GM20000 (cell line): ENCODE measurements around the gene PDILT.
"Not testable (repeated sequence)": the region's sequence is repeated elsewhere in the genome, so short reads cannot be mapped to it uniquely, and the experiment has no call there.

Source experiments
- DNase-seq: peaks from one replicate; pipeline ENCODE4 v3.0.0; 2012; ENCODE audit warnings: low spot score
- TF ChIP-seq, protein P1 (sequence below): IDR thresholded peaks from 2 replicates; pipeline ENCODE4 v1.5.1; 2012; ENCODE audit warnings: mild to moderate bottlenecking, control low read depth; ENCODE audit errors: extremely low read depth, missing control alignments

Gene PDILT, protein sequence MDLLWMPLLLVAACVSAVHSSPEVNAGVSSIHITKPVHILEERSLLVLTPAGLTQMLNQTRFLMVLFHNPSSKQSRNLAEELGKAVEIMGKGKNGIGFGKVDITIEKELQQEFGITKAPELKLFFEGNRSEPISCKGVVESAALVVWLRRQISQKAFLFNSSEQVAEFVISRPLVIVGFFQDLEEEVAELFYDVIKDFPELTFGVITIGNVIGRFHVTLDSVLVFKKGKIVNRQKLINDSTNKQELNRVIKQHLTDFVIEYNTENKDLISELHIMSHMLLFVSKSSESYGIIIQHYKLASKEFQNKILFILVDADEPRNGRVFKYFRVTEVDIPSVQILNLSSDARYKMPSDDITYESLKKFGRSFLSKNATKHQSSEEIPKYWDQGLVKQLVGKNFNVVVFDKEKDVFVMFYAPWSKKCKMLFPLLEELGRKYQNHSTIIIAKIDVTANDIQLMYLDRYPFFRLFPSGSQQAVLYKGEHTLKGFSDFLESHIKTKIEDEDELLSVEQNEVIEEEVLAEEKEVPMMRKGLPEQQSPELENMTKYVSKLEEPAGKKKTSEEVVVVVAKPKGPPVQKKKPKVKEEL

DNA sequence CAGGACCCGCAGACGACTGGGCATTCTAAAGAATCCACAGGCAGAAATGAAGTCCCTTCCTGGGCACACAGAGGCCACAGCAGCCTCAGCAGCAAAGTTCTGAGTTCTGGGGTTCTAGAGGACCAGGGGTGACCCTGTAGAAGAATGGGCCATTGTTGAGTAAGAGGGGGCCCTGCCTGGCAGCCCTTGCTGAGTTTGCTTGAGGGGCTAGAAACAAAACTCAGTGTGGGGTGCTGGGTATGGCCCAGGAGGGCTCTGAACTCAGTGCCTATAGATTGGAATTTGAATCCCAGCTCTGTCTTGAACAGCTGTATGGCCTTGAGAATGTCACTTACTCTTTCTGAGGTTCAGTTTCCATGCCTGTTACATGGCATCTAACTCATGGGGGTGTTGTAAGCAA, at the start of gene PDILT:
PDILT (minus strand) TSS at position 101 of the 400 bp plus-strand sequence. CDS start 5,437 bp downstream, outside the sequence.
- no peak for DNase-seq
- TF ChIP-seq, protein P1, sequence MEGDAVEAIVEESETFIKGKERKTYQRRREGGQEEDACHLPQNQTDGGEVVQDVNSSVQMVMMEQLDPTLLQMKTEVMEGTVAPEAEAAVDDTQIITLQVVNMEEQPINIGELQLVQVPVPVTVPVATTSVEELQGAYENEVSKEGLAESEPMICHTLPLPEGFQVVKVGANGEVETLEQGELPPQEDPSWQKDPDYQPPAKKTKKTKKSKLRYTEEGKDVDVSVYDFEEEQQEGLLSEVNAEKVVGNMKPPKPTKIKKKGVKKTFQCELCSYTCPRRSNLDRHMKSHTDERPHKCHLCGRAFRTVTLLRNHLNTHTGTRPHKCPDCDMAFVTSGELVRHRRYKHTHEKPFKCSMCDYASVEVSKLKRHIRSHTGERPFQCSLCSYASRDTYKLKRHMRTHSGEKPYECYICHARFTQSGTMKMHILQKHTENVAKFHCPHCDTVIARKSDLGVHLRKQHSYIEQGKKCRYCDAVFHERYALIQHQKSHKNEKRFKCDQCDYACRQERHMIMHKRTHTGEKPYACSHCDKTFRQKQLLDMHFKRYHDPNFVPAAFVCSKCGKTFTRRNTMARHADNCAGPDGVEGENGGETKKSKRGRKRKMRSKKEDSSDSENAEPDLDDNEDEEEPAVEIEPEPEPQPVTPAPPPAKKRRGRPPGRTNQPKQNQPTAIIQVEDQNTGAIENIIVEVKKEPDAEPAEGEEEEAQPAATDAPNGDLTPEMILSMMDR, result no peak

DNA sequence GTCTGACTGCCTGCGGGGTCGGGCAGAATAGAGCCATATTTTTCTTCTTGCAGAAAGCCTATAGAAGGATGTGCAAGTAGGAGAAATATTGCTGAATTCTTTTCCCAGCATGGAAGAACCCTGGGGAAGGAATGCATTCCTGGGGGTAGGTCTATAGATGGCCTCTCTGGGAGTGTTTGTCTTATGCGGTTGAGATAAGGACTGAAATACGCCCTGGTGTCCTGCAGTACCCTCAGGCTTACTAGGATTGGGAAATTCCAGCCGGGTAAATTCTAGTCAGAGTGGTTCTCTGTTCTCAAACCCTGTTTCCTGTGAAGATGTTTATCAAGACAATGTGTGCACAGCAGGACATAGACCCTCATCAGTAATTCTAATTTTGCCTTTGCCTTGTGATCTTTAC, 49.1 kb upstream of the PDILT start:
- DNase-seq, result not testable (repeated sequence)

DNA sequence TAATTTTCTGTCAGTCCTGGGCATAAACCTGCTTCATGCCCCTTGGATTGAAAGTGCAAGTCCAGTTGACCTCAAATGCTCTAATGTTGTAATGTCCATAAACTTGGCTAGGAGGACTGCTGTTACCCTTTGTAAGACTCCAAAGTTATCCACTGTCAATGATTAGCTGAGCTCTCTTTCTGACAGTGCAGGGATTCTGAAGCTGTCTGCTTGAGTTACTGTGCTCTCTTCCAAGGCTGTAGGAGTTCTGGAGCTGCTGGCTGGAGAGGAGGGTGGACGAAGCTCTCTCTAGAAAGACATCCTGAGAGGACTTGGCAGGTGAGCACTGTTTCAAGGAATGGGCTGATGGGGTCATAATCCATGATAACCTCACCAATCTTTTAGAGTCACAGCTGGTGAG, 46.8 kb upstream of the PDILT start, which contains the start of gene ACSM2A:
ACSM2A (plus strand) TSS at position 158 of the 400 bp plus-strand sequence. CDS start 8,594 bp downstream, outside the sequence.
- DNase-seq, result not testable (repeated sequence)

DNA sequence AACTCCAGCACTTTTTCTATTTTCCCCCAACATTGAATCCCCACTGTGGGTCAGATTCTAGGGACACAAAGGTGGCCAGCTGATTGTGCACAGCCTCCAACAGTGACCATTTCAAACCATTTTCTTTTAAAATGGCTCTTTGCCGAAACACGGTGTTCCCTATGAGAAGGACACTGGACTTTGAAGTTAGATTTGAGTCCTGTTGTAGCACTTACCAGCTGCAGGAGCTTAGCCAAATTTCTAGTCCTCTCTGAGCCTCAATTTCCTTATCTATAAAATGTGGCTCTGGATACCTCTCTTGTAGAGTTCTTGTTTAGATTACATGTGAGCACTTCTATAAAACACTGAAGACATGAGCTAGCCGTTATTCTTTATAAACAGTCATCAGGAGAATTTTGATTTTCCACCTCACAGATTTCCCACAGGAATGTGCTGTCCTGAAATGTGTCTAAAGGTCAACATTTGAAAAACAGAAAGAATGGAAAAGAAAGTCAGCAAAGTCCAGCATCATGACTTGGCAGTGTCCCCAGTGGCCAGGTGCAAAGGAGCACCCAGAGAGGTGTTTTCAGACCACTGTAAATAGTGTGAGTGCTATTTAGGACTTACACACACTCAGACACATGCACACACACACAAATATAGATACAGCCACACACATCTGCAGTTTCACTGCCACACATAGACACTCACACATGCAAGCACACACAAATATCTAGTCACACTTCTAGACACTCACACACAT, 42.3 kb upstream of the PDILT start:
- DNase-seq, result not testable (repeated sequence)

DNA sequence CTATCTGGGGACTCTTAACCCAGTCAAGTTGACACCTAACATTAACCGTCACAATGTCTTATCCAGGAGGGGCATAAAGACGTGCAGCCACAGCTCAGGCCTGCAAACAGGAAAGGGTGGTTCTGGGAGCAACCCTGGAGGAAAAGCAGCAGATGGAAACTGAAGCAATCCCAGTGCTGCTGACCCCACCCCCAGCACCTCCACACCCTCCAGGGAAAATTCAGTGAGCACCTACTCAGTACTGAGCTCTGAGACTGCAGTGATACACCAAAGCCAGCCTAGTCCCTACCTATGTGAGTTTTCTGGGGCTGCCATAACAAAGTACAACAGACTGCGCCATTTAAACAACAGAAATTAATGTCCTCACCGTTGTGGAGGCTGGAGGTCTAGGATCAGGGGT, 37.3 kb upstream of the PDILT start:
- DNase-seq, result not testable (repeated sequence)

DNA sequence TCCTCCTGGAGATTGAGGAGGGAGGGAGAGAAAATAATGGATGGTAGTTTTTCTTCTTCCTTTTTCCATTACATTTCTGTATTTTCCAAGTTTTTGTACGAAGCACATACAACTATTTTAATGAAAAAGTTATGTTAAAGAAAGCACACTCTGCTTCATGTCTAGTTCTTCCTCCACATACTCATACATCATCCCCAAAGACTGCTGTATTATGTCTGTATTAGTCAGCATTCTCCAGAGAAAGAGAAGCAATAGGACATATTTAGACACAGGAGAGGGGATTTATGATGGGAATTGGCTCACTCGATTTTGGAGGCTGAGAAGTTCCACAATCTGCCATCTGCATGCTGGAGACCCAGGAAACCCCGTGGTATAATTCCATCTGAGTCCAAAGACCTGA, 36.7 kb upstream of the PDILT start:
- TF ChIP-seq, protein P1, result no peak
- DNase-seq, result no peak

DNA sequence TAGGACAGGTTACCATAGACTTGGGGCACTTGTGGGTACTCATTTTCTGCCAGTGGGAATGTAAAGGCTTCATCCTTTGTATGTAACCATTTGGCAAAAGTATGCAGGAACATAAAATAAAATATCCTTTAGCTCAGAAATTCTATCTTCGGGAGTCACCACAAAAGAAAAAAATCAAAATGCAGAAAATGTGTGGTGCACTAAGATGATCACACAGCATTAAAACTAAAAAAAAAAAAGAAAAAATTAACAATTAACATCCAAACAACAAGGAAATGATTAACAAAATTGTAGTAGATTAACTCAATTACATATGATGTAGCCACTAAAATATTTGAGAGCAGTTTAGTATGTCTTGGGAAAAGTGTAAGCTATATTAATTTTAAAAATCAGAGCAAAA, 36.2 kb upstream of the PDILT start:
- not testable (repeated sequence) for DNase-seq

DNA sequence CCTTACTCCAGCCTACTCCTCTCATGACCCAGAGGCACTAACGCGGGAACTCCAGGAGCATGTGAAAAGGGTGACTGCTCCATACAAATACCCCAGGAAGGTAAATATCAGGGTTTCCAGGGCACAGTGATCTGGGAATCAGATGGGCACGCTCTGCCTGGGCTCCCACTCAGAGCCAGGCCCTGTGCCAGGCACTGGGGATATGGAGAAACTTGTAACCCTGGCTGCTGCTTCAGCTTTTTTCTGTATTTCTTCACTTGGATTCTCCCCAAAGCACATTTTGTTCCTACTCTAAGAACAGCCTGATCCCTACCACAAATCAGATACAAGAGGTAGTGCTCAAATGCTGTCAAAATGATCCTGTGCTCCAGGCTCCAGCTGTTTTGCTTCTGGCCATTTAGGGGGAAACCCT, 35.3 kb upstream of the PDILT start:
- DNase-seq, result not testable (repeated sequence)

DNA sequence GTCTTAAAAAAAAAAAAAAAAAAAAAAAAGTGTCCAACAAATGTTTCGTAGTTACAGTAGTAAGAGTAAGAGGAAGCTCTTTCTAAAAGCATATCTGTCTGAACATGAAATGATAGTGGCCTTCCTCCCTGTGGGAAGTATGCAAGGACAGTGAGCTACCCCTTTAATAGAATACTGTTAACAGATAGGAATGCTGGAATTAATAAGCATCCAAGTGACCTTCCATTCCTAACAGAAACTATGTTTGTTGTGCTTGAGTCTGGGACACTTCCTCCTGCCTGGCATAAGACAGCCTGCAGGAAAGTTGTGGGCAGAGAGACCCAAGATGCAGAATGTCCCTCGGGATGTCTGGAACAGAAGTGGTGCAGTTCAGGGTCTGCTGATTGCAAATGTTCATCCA, 34.4 kb upstream of the PDILT start:
- not testable (repeated sequence) for DNase-seq

DNA sequence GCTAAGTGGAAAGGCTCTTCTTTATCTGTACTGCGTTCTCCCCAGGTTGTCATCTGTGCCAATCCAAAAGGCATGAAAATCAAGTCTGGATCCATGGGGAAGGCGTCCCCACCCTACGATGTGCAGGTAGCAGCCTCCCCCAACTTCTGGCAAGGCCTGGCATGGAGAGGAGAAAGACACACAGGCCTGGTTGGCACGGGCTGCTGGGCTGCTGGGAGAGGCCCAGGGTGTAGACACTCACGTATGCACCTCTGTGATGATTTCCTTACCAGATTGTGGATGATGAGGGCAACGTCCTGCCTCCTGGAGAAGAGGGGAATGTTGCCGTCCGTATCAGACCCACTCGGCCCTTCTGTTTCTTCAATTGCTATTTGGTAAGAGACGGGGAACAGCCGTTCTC, 26.4 kb upstream of the PDILT start:
- TF ChIP-seq, protein P1, result no peak
- no peak for DNase-seq

DNA sequence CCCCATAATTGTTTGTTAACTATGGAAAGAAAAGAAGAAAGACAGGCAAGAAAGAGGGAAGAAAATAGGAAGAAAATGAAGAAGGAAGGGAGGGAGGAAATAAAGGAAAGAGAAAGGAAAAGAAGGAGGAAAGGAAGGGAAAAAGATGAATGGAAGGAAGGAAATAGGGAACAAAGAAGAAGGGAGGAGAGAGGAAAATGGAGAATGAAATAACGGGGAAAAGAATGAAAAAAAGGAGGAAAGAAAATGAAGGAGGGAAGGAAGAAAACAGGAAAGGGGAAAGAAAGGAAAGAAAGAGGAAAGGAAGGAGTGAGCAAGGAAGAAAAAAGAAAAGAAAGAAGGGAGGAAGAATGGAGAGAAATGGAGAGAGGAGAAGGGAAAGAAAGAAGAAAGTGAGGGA, 25.9 kb upstream of the PDILT start:
- not testable (repeated sequence) for DNase-seq

DNA sequence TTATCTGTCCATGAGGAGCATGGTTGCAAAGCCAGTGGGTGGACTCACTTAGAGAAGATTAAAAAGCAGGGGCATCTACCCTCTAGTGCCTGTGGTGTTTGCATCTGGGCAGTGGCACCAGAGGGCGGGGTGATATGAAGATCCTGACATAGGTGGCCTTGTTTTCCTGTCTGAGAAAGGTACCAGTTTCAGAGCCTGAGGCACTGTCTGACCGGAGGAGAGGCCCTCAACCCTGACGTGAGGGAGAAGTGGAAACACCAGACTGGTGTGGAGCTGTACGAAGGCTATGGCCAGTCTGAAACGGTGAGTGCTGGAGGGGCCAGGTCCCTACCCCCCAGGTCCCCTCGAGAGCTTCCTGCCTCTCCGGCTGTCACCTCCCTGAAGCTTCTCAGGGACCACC, 25.0 kb upstream of the PDILT start:
- DNase-seq, result not testable (repeated sequence)

DNA sequence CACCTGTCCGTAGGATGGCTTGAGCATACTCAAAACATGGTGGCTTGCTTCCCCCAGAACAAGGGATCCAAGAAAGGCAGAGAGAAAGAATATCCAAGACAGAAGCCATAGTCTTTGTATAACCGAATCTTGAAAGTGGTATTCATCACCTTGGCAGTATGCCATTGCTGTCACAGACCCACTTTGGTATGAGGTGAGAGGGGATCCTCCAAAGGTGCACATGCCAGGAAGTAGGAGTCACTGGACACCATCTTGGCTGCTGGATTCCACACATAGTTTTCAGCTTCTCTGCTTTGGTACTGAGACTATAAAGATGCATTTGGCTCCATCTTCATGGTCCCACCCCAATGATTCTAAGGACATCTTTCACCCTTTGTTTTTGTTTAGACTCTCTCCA, 22.9 kb upstream of the PDILT start:
- DNase-seq, result not testable (repeated sequence)
